ENCODE data around the gene TNPO1. TPM values are rescaled to one million over a fixed set of nuclear protein-coding genes. Genes with fewer than 3 reads are reported as not detected.
A peak's percentile ranks its signal among the peaks of the same experiment; 100 is the strongest.

The TNPO1 gene
- total and polyA plus RNA-seq, 9 of the 15 experiments (the other 6 are each of a cell fraction or from before 2014, with no cell fraction given), result 20.8 to 176 (median 97.9) TPM

- intact Hi-C loops (cut with micrococcal nuclease), result loop anchor here (10.0 kb wide), 1 partner anchor 322 kb away; no protein-coding TSS in a partner anchor
- CTCF ChIA-PET (ENCODE audit: low intra/inter-chr PET ratio), result no interaction called here
- POLR2A ChIA-PET, result interaction anchor here (0.8 to 1.0 kb wide), 3 partner anchors 8 to 22 kb away, joined by 3 to 5 read pairs (median 3); no protein-coding TSS in a partner anchor
- peaks cover 42% of the 10 kb centered on the region for H3K79me2 ChIP-seq (ENCODE audit: control insufficient read depth, insufficient read depth, low read length)
- 56% methylated on average over 2 of the region's 2 CpGs for WGBS (ENCODE audit: insufficient coverage, low coverage, missing lambda C conversion rate)
- no peak overlapping the region for H3K4me2 ChIP-seq (ENCODE audit: insufficient read depth, low read length)
- FAIRE-seq (no peak), DNase-seq (ENCODE audit: extremely low read depth in 1 of 4, low spot score in 3 of 4) (no peak), ATAC-seq (no peak)
- H3K36me3 ChIP-seq (ENCODE audit: control insufficient read depth, insufficient read depth, low read length), result peaks cover 22% of the 10 kb centered on the region; the same call in 2 of the 3 replicates
- in situ Hi-C loops (cut with MboI), result no loop called here
- no peak overlapping the region for H3K4me3 ChIP-seq
- no peak overlapping the region; the same call in 1 of the 2 replicates for H2AFZ ChIP-seq (ENCODE audit: low read depth, low read length)
- H3K4me1 ChIP-seq (replicated peaks in 1 of 2; ENCODE audit: control insufficient read depth in 2 of 2, insufficient read depth in 2 of 2, low read length in 2 of 2), result peaks cover 0 to 18% of the 10 kb centered on the region in 2 experiments; a peak in 3 of 5 replicates
- peaks cover 9% of the 10 kb centered on the region; the same call in 1 of the 2 replicates for H4K20me1 ChIP-seq (replicated peaks; ENCODE audit: control insufficient read depth, insufficient read depth, low read length)
- no peak overlapping the region for H3K9ac ChIP-seq (ENCODE audit: insufficient read depth in 1 of 2, low read depth in 2 of 2, low read length in 2 of 2)
- BruUV-seq (replicated peaks), result no TSS peak
- TF ChIP-seq HDAC8 (tag; IDR thresholded peaks at IDR 0.05), result no peak
- TF ChIP-seq MLX (CRISPR knock-in tag; conservative IDR thresholded peaks at IDR 0.05), result no peak
- no peak for TF ChIP-seq VEZF1 (CRISPR knock-in tag; IDR thresholded peaks at IDR 0.05)
- TF ChIP-seq ZNF41 (CRISPR knock-in tag; conservative IDR thresholded peaks at IDR 0.05), result no peak
- TF ChIP-seq JUNB (CRISPR knock-in tag; conservative IDR thresholded peaks at IDR 0.05), result no peak
- peak; percentile 95 for TF ChIP-seq ZNF766 (CRISPR knock-in tag; conservative IDR thresholded peaks at IDR 0.05)
- no peaks in the 10 kb centered on the region for H3K9me1 ChIP-seq (ENCODE audit: control insufficient read depth, insufficient read depth, low read length)
- H3K27ac ChIP-seq (ENCODE audit: extremely low read depth, low read depth, low read length), result no peak overlapping the region
- no peaks in the 10 kb centered on the region for H3K27me3 ChIP-seq (ENCODE audit: control insufficient read depth in 2 of 2, insufficient read depth in 2 of 2, low read length in 2 of 2)
- H3K9me3 ChIP-seq (replicated peaks; ENCODE audit: control insufficient read depth, insufficient read depth, low read depth, low read length), result no peaks in the 10 kb centered on the region; the same call in 1 of the 2 replicates
These were observed 30.0 kb downstream of the TNPO1 start for GRCh38 chr5:72846483-72846882.
